Ishikawa (cell line): Measurements from ENCODE around the gene AIF1.

Experiments used
- CEBPB ChIP-seq: IDR thresholded peaks from 2 replicates; pipeline ENCODE4 v1.6.1; 2012
- EP300 ChIP-seq: IDR thresholded peaks from 2 replicates; pipeline ENCODE4 v1.6.1; 2012; ENCODE audit warnings: borderline replicate concordance
- FOXM1 ChIP-seq: IDR thresholded peaks from 2 replicates; pipeline ENCODE4 v1.6.1; 2012; ENCODE audit warnings: low read depth, borderline replicate concordance
- RAD21 ChIP-seq: IDR thresholded peaks from 2 replicates; pipeline ENCODE4 v1.6.1; 2012; ENCODE audit warnings: low read depth
- TAF1 ChIP-seq: IDR thresholded peaks from 2 replicates; pipeline ENCODE4 v1.6.1; 2012; ENCODE audit warnings: low read depth, mild to moderate bottlenecking
- TCF12 ChIP-seq: IDR thresholded peaks from 2 replicates; pipeline ENCODE4 v1.6.1; 2012; ENCODE audit warnings: low read depth
- TEAD4 ChIP-seq: IDR thresholded peaks from 2 replicates; pipeline ENCODE4 v1.6.1; 2012
- YY1 ChIP-seq: IDR thresholded peaks from 2 replicates; pipeline ENCODE4 v1.6.1; 2012; ENCODE audit warnings: low read depth
- ZBTB7A ChIP-seq: IDR thresholded peaks from 2 replicates; pipeline ENCODE4 v1.6.1; 2012; ENCODE audit warnings: low read depth
- TF ChIP-seq, protein P1 (sequence below): IDR thresholded peaks from 2 replicates; pipeline ENCODE4 v1.6.1; 2012; ENCODE audit warnings: low read depth, mild to moderate bottlenecking
- TF ChIP-seq, protein P2 (sequence below): IDR thresholded peaks from 2 replicates; pipeline ENCODE4 v1.6.1; 2012

DNA sequence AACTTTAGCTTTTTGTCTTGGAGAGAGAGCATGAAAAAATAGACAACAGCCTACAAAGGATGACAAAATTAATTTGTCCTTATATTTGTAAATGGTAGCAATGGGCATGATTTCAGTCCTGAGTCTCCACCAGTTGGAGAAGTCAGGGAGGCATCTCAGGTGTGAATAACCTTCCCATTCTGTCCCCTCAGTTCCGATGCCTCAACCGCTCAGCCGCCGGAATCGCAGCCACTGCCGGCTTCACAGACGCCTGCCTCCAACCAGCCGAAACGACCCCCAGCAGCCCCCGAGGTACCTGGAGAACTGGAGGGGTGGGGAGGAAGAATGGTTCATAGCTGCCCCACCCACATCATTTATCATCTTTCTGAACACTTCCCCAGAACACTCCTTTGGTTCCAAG, 9.0 kb downstream of the AIF1 start:
- TF ChIP-seq EP300 (no peak), TAF1 (no peak), TCF12 (no peak), TEAD4 (no peak), YY1 (no peak), FOXM1 (no peak), ZBTB7A (no peak), CEBPB (no peak), RAD21 (no peak)
- TF ChIP-seq, protein P1, sequence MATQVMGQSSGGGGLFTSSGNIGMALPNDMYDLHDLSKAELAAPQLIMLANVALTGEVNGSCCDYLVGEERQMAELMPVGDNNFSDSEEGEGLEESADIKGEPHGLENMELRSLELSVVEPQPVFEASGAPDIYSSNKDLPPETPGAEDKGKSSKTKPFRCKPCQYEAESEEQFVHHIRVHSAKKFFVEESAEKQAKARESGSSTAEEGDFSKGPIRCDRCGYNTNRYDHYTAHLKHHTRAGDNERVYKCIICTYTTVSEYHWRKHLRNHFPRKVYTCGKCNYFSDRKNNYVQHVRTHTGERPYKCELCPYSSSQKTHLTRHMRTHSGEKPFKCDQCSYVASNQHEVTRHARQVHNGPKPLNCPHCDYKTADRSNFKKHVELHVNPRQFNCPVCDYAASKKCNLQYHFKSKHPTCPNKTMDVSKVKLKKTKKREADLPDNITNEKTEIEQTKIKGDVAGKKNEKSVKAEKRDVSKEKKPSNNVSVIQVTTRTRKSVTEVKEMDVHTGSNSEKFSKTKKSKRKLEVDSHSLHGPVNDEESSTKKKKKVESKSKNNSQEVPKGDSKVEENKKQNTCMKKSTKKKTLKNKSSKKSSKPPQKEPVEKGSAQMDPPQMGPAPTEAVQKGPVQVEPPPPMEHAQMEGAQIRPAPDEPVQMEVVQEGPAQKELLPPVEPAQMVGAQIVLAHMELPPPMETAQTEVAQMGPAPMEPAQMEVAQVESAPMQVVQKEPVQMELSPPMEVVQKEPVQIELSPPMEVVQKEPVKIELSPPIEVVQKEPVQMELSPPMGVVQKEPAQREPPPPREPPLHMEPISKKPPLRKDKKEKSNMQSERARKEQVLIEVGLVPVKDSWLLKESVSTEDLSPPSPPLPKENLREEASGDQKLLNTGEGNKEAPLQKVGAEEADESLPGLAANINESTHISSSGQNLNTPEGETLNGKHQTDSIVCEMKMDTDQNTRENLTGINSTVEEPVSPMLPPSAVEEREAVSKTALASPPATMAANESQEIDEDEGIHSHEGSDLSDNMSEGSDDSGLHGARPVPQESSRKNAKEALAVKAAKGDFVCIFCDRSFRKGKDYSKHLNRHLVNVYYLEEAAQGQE: no peak
- TF ChIP-seq, protein P2, sequence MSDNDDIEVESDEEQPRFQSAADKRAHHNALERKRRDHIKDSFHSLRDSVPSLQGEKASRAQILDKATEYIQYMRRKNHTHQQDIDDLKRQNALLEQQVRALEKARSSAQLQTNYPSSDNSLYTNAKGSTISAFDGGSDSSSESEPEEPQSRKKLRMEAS: no peak
